ENCODE measurements around the gene PLEKHG2. TPM values are rescaled to one million over a fixed set of nuclear protein-coding genes. Genes with fewer than 3 reads are reported as not detected.

Gene PLEKHG2
- total RNA-seq, 1 experiment from 2014 or later: 19.6 TPM

GRCh38 chr19:39417463-39418181, 5.2 kb downstream of the PLEKHG2 start:
- H3K27ac Mint-ChIP-seq (ENCODE audit: low read depth, unreplicated experiment): no peak overlapping the region
- intact Hi-C loops (cut with micrococcal nuclease): no loop called here
- no peak overlapping the region for H3K4me3 Mint-ChIP-seq (ENCODE audit: unreplicated experiment)
- no peaks in the 10 kb centered on the region for H3K27me3 Mint-ChIP-seq (ENCODE audit: insufficient read depth, unreplicated experiment)
- DNase-seq (ENCODE audit: unreplicated experiment): no peak
- no peaks in the 10 kb centered on the region for H3K9me3 Mint-ChIP-seq (ENCODE audit: unreplicated experiment)
- BruUV-seq (replicated peaks): no TSS peak
- peaks cover 9% of the 10 kb centered on the region for H3K4me1 Mint-ChIP-seq (ENCODE audit: insufficient read depth, unreplicated experiment)
- POLR2A ChIA-PET: interaction anchor here (0.7 kb wide), 1 partner anchor 18 kb away, joined by 3 read pairs; the partner anchor contains the start of gene RPS16
- no peaks in the 10 kb centered on the region for H3K36me3 Mint-ChIP-seq (ENCODE audit: insufficient read depth, unreplicated experiment)
- CTCF ChIA-PET: interaction anchor here (0.6 to 1.7 kb wide), 2 partner anchors 19 to 493 kb away, joined by 3 to 4 read pairs; no protein-coding TSS in a partner anchor
- TF ChIP-seq CTCF (IDR thresholded peaks at IDR 0.05; ENCODE audit: unreplicated experiment): no peak

GRCh38 chr19:39419003-39419402, 6.5 kb downstream of the PLEKHG2 start:
- no peak for DNase-seq (ENCODE audit: unreplicated experiment)
- Mint-ChIP-seq H3K27ac (ENCODE audit: low read depth, unreplicated experiment) (no peak overlapping the region), H3K4me3 (ENCODE audit: unreplicated experiment) (no peak overlapping the region), H3K4me1 (ENCODE audit: insufficient read depth, unreplicated experiment) (peaks cover 3% of the 10 kb centered on the region), H3K36me3 (ENCODE audit: insufficient read depth, unreplicated experiment) (no peaks in the 10 kb centered on the region), H3K27me3 (ENCODE audit: insufficient read depth, unreplicated experiment) (no peaks in the 10 kb centered on the region), H3K9me3 (ENCODE audit: unreplicated experiment) (no peaks in the 10 kb centered on the region)
- POLR2A ChIA-PET: no interaction called here
- CTCF ChIA-PET: interaction anchor here (0.6 kb wide), 1 partner anchor 283 kb away, joined by 3 read pairs; no protein-coding TSS in a partner anchor
- BruUV-seq (replicated peaks): no TSS peak
- intact Hi-C loops (cut with micrococcal nuclease): no loop called here
- no peak for TF ChIP-seq CTCF (IDR thresholded peaks at IDR 0.05; ENCODE audit: unreplicated experiment)

- Mint-ChIP-seq H3K4me1 (ENCODE audit: insufficient read depth, unreplicated experiment) (no peaks in the 10 kb centered on the region), H3K27me3 (ENCODE audit: insufficient read depth, unreplicated experiment) (no peaks in the 10 kb centered on the region), H3K9me3 (ENCODE audit: unreplicated experiment) (no peaks in the 10 kb centered on the region), H3K4me3 (ENCODE audit: unreplicated experiment) (no peak overlapping the region), H3K27ac (ENCODE audit: low read depth, unreplicated experiment) (no peak overlapping the region), H3K36me3 (ENCODE audit: insufficient read depth, unreplicated experiment) (no peaks in the 10 kb centered on the region)
- no peak for DNase-seq (ENCODE audit: unreplicated experiment)
- CTCF ChIA-PET: interaction anchor here (0.9 to 1.4 kb wide), 2 partner anchors 23 kb away, joined by 3 to 5 read pairs; no protein-coding TSS in a partner anchor
- intact Hi-C loops (cut with micrococcal nuclease): no loop called here
- no peak for TF ChIP-seq CTCF (IDR thresholded peaks at IDR 0.05; ENCODE audit: unreplicated experiment)
- POLR2A ChIA-PET: interaction anchor here (0.8 to 1.8 kb wide), 5 partner anchors 8 to 30 kb away, joined by 3 to 7 read pairs (median 4); partner anchors contain the start of genes MED29, PAF1, PLEKHG2 and RPS16
- BruUV-seq (replicated peaks): no TSS peak
These were observed 8.3 kb downstream of the PLEKHG2 start for GRCh38 chr19:39420769-39421168.

GRCh38 chr19:39422020-39422419, 9.6 kb downstream of the PLEKHG2 start:
- intact Hi-C loops (cut with micrococcal nuclease): no loop called here
- DNase-seq (ENCODE audit: unreplicated experiment): no peak
- H3K36me3 Mint-ChIP-seq (ENCODE audit: insufficient read depth, unreplicated experiment): no peaks in the 10 kb centered on the region
- CTCF ChIA-PET: interaction anchor here (0.6 to 1.4 kb wide), 3 partner anchors 11 to 117 kb away, joined by 3 to 5 read pairs (median 3); partner anchors contain the start of gene EID2
- no peak overlapping the region for H3K27ac Mint-ChIP-seq (ENCODE audit: low read depth, unreplicated experiment)
- no peaks in the 10 kb centered on the region for H3K27me3 Mint-ChIP-seq (ENCODE audit: insufficient read depth, unreplicated experiment)
- no peaks in the 10 kb centered on the region for H3K9me3 Mint-ChIP-seq (ENCODE audit: unreplicated experiment)
- POLR2A ChIA-PET: interaction anchor here (0.7 to 2.2 kb wide), 4 partner anchors 10 to 28 kb away, joined by 3 to 14 read pairs (median 4); partner anchors contain the start of genes PLEKHG2 and RPS16
- no peaks in the 10 kb centered on the region for H3K4me1 Mint-ChIP-seq (ENCODE audit: insufficient read depth, unreplicated experiment)
- no TSS peak for BruUV-seq (replicated peaks)
- no peak for TF ChIP-seq CTCF (IDR thresholded peaks at IDR 0.05; ENCODE audit: unreplicated experiment)
- H3K4me3 Mint-ChIP-seq (ENCODE audit: unreplicated experiment): no peak overlapping the region

Data from MCF 10A (cell line).